Measurements from ENCODE around the gene EMX2. TPM values are rescaled to one million over a fixed set of nuclear protein-coding genes. Genes with fewer than 3 reads are reported as not detected.

Gene EMX2
- total and polyA plus RNA-seq, 10 of the 15 experiments (the other 5 are each of a cell fraction or from before 2014, with no cell fraction given) = 0.12 TPM; not detected in 9

DNA sequence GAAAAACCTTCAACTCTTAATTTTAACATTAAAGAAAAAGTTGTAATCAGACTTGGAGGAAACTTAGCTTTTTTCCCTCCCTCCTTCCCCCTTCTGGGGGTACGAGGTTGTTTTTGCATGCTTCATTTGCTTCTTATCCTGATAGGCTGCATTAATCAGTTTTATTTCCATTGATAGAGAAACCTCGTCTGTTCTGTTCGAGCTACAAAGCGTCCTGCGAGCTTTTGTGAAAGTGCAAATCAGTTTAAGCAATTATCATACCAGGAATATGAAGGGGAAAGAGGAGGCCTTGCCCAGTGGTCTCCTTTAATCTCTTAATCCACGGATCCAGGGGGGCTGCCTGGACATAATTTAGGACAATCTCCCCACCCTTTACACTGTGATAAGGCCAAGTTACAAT, 7.5 kb downstream of the EMX2 start:
- Histone ChIP-seq H3K4me3 (no peak overlapping the region), H3K4me1 (ENCODE audit: control insufficient read depth, insufficient read depth, low read length) (no peaks in the 10 kb centered on the region), H3K9ac (ENCODE audit: control insufficient read depth, insufficient read depth, low read length) (no peak overlapping the region), H3K36me3 (ENCODE audit: control insufficient read depth in 2 of 2, insufficient read depth in 2 of 2, low read length in 1 of 2) (no peaks in the 10 kb centered on the region), H3K27me3 (replicated peaks in 1 of 2; ENCODE audit: control insufficient read depth in 2 of 2, insufficient read depth in 2 of 2, low read length in 1 of 2) (peaks cover 35 to 42% of the 10 kb centered on the region in 2 experiments), H3K9me3 (replicated peaks; ENCODE audit: control insufficient read depth, insufficient read depth, low read length) (no peaks in the 10 kb centered on the region; the same call in 2 of the 3 replicates), H3K27ac (ENCODE audit: control insufficient read depth, insufficient read depth) (no peak overlapping the region), H4K20me1 (ENCODE audit: control insufficient read depth, insufficient read depth) (no peaks in the 10 kb centered on the region; the same call in 1 of the 2 replicates), H2AFZ (ENCODE audit: control insufficient read depth, low read depth, low read length) (no peak overlapping the region), H3K4me2 (ENCODE audit: control insufficient read depth, insufficient read depth) (no peak overlapping the region), H3K79me2 (ENCODE audit: control insufficient read depth, insufficient read depth, low read length) (no peaks in the 10 kb centered on the region)
- WGBS (ENCODE audit: insufficient coverage, insufficient replicate concordance, low lambda C conversion rate, missing lambda C conversion rate) = 4% methylated on average over 6 of the region's 6 CpGs
- no TSS peak for BruUV-seq (replicated peaks)
- no peak for ATAC-seq
- ChIA-PET SMC1A (ENCODE audit: uncharacterized antibody, unreplicated experiment) (interaction anchor here (1.6 to 2.2 kb wide), 2 partner anchors 10 to 11 kb away, joined by 8 to 13 read pairs; no protein-coding TSS in a partner anchor), CTCF (interaction anchor here (1.6 kb wide), 1 partner anchor 10 kb away, joined by 5 read pairs; no protein-coding TSS in a partner anchor), POLR2A (no interaction called here), RAD21 (ENCODE audit: unreplicated experiment) (no interaction called here)
- DNase-seq (ENCODE audit: low read depth, low spot score) = no peak
- FAIRE-seq = no peak
- intact Hi-C loops (cut with micrococcal nuclease; ENCODE audit: unreplicated experiment) = loop anchor here (5.0 kb wide), 1 partner anchor 212 kb away; no protein-coding TSS in a partner anchor
- no peak for TF ChIP-seq HDGF (IDR thresholded peaks at IDR 0.05)
- in situ Hi-C loops (cut with MboI) = no loop called here

DNA sequence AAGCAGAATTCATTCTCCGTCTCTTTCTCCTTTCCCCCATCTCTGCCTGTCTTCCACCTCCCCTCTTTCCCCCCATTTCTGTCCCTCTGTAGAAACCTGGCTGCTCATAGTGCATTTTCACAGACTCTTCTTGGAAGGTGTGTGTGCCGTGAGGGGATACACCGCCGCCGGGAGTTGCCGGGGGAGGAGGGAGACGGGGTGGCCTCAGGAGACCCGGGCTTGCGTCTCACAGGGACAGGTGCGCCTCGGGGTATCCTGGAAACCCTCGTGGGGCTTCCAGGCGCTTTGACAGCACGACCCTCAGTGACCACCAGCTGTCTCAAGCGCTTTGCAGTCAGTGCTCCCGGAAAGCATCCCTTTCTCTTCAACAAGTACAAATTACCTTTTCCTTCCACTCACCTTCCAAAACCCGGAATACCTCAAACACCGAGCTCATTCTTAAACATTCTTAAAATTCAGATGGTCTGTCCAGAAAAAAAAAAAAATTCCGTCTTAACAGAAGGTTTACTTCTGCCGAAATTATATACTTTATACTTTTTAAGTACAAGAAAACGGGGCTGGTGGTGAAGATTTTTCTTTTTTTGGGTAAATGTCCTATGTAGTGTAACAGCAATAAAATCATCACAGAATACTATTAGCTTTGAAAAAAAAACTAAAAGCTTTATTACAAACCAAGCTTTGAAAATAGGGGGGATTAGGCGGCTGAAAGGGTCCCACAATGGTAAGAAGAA, 8.2 kb downstream of the EMX2 start:
- BruUV-seq (replicated peaks) = no TSS peak
- in situ Hi-C loops (cut with MboI) (no loop called here), intact Hi-C loops (cut with micrococcal nuclease; ENCODE audit: unreplicated experiment) (loop anchor here (5.0 kb wide), 1 partner anchor 212 kb away; no protein-coding TSS in a partner anchor)
- Histone ChIP-seq H3K4me2 (ENCODE audit: control insufficient read depth, insufficient read depth) (no peak overlapping the region), H3K9ac (ENCODE audit: control insufficient read depth, insufficient read depth, low read length) (no peak overlapping the region), H3K27me3 (replicated peaks in 1 of 2; ENCODE audit: control insufficient read depth in 2 of 2, insufficient read depth in 2 of 2, low read length in 1 of 2) (peaks cover 31 to 35% of the 10 kb centered on the region in 2 experiments), H3K4me3 (no peak overlapping the region), H2AFZ (ENCODE audit: control insufficient read depth, low read depth, low read length) (no peak overlapping the region), H3K4me1 (ENCODE audit: control insufficient read depth, insufficient read depth, low read length) (no peaks in the 10 kb centered on the region), H3K27ac (ENCODE audit: control insufficient read depth, insufficient read depth) (no peak overlapping the region), H4K20me1 (ENCODE audit: control insufficient read depth, insufficient read depth) (no peaks in the 10 kb centered on the region; the same call in 1 of the 2 replicates), H3K79me2 (ENCODE audit: control insufficient read depth, insufficient read depth, low read length) (no peaks in the 10 kb centered on the region), H3K9me3 (replicated peaks; ENCODE audit: control insufficient read depth, insufficient read depth, low read length) (no peaks in the 10 kb centered on the region; the same call in 2 of the 3 replicates), H3K36me3 (ENCODE audit: control insufficient read depth in 2 of 2, insufficient read depth in 2 of 2, low read length in 1 of 2) (no peaks in the 10 kb centered on the region)
- ChIA-PET CTCF (interaction anchor here (1.2 to 1.6 kb wide), 2 partner anchors 9 to 12 kb away, joined by 4 to 5 read pairs; no protein-coding TSS in a partner anchor), RAD21 (ENCODE audit: unreplicated experiment) (interaction anchor here (1.0 kb wide), 1 partner anchor 12 kb away, joined by 3 read pairs; no protein-coding TSS in a partner anchor), POLR2A (no interaction called here), SMC1A (ENCODE audit: uncharacterized antibody, unreplicated experiment) (interaction anchor here (0.6 to 2.2 kb wide), 6 partner anchors 9 to 1042 kb away, joined by 3 to 13 read pairs (median 4); no protein-coding TSS in a partner anchor)
- no peak for ATAC-seq
- 19% methylated on average over 22 of the region's 22 CpGs for WGBS (ENCODE audit: insufficient coverage, insufficient replicate concordance, low lambda C conversion rate, missing lambda C conversion rate)
- DNase-seq (ENCODE audit: low read depth, low spot score) = no peak
- no peak for FAIRE-seq
- TF ChIP-seq, protein P1, sequence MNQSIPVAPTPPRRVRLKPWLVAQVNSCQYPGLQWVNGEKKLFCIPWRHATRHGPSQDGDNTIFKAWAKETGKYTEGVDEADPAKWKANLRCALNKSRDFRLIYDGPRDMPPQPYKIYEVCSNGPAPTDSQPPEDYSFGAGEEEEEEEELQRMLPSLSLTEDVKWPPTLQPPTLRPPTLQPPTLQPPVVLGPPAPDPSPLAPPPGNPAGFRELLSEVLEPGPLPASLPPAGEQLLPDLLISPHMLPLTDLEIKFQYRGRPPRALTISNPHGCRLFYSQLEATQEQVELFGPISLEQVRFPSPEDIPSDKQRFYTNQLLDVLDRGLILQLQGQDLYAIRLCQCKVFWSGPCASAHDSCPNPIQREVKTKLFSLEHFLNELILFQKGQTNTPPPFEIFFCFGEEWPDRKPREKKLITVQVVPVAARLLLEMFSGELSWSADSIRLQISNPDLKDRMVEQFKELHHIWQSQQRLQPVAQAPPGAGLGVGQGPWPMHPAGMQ (IDR thresholded peaks at IDR 0.05; ENCODE audit: borderline replicate concordance) = no peak
- TF ChIP-seq HCFC1 (IDR thresholded peaks at IDR 0.05; ENCODE audit: low read length) (no peak), RAD21 (IDR thresholded peaks at IDR 0.05; ENCODE audit: insufficient read depth, low read depth, low read length) (no peak), TCF12 (IDR thresholded peaks at IDR 0.05; ENCODE audit: low read depth, low read length) (no peak), MXI1 (IDR thresholded peaks at IDR 0.05; ENCODE audit: low read depth, low read length) (no peak), RB1 (IDR thresholded peaks at IDR 0.05; ENCODE audit: borderline replicate concordance) (no peak), TCF7 (IDR thresholded peaks at IDR 0.05; ENCODE audit: borderline replicate concordance) (no peak), SUZ12 (IDR thresholded peaks at IDR 0.05; ENCODE audit: unreplicated experiment) (no peak), POU2F2 (IDR thresholded peaks at IDR 0.05; ENCODE audit: borderline replicate concordance, low read depth, low read length) (no peak), ZNF384 (IDR thresholded peaks at IDR 0.05; ENCODE audit: borderline replicate concordance, low read depth, low read length) (no peak)
- TF ChIP-seq, protein P2, sequence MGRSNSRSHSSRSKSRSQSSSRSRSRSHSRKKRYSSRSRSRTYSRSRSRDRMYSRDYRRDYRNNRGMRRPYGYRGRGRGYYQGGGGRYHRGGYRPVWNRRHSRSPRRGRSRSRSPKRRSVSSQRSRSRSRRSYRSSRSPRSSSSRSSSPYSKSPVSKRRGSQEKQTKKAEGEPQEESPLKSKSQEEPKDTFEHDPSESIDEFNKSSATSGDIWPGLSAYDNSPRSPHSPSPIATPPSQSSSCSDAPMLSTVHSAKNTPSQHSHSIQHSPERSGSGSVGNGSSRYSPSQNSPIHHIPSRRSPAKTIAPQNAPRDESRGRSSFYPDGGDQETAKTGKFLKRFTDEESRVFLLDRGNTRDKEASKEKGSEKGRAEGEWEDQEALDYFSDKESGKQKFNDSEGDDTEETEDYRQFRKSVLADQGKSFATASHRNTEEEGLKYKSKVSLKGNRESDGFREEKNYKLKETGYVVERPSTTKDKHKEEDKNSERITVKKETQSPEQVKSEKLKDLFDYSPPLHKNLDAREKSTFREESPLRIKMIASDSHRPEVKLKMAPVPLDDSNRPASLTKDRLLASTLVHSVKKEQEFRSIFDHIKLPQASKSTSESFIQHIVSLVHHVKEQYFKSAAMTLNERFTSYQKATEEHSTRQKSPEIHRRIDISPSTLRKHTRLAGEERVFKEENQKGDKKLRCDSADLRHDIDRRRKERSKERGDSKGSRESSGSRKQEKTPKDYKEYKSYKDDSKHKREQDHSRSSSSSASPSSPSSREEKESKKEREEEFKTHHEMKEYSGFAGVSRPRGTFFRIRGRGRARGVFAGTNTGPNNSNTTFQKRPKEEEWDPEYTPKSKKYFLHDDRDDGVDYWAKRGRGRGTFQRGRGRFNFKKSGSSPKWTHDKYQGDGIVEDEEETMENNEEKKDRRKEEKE (IDR thresholded peaks at IDR 0.05) = no peak

All from GM12878 (cell line).